Hematopoietic multipotent progenitor cell (in vitro differentiated cells): ENCODE measurements around the gene ICOS. TPM values are rescaled to one million over a fixed set of nuclear protein-coding genes. Genes with fewer than 3 reads are reported as not detected.

Source experiments
- DNase-seq, 3 donors: peaks; one replicate each; pipeline ENCODE4 v3.0.0-alpha.2; 2011 to 2015; ENCODE audit warnings: low read depth in 2 of 3, low spot score in 2 of 3
- total RNA-seq: library from RNA; depleted of rRNA; stranded (reverse); fragments of >200 nt; gene quantifications from one replicate; pipeline ENCODE4 v1.2.3, GENCODE V29; 2012

The ICOS gene
- total RNA-seq, 1 donor: under 0.01 TPM

GRCh38 chr2:204005940-204006721 lies 69.6 kb downstream of the ICOS start:
- DNase-seq: no peak

GRCh38 chr2:204008352-204008751 lies 71.8 kb downstream of the ICOS start:
- no peak for DNase-seq

GRCh38 chr2:204010628-204011560 lies 74.3 kb downstream of the ICOS start:
- DNase-seq: no peak

Other genes starting within 250 kb of the ICOS start
- 0.27 TPM for gene CD28, start 230.1 kb upstream of the ICOS start, total RNA-seq
- gene CTLA4, start 69.0 kb upstream of the ICOS start, total RNA-seq: under 0.01 TPM